Keratinocyte (primary cell): ENCODE data around the gene RNF180. TPM values are rescaled to one million over a fixed set of nuclear protein-coding genes. Genes with fewer than 3 reads are reported as not detected.
"Not testable (repeated sequence)": the region's sequence is repeated elsewhere in the genome, so short reads cannot be mapped to it uniquely, and the experiment has no call there.

Experiments
- DNase-seq: peaks from one replicate; pipeline ENCODE4 v3.0.0-alpha.2; 2011; ENCODE audit warnings: low read depth, missing footprints, low spot score
- FAIRE-seq: peaks from 2 replicates; lab custom pipeline; 2011; peaks lifted over from hg19 to GRCh38; lab: Jason Lieb, UNC
- H2AFZ ChIP-seq: 2 replicates; pipeline ENCODE4 v1.6.0; 2012; ENCODE audit warnings: low read length, control low read depth, inconsistent platforms; ENCODE audit not compliant: control insufficient read depth
- H3K27ac ChIP-seq: 2 replicates; pipeline ENCODE4 v1.5.1; 2011; ENCODE audit warnings: low read length; ENCODE audit not compliant: control insufficient read depth, insufficient read depth
- H3K27me3 ChIP-seq: 3 replicates; pipeline ENCODE4 v1.6.0; 2011; ENCODE audit warnings: low read length; ENCODE audit not compliant: control insufficient read depth, insufficient read depth; ENCODE audit errors: extremely low read depth
- H3K36me3 ChIP-seq, 2 experiments: 2 replicates in 1 of 2; 3 replicates in 1 of 2; pipeline ENCODE4 v1.5.1; 2011; ENCODE audit warnings: low read length in 2 of 2, mild to moderate bottlenecking in 1 of 2; ENCODE audit not compliant: control insufficient read depth in 2 of 2, insufficient read depth in 2 of 2; ENCODE audit errors: extremely low read depth in 1 of 2
- H3K4me1 ChIP-seq: 3 replicates; pipeline ENCODE4 v1.5.1; 2011; ENCODE audit warnings: low read length; ENCODE audit not compliant: control insufficient read depth, insufficient read depth; ENCODE audit errors: extremely low read depth
- H3K4me2 ChIP-seq: 3 replicates; pipeline ENCODE4 v1.6.0; 2011; ENCODE audit warnings: low read depth, low read length; ENCODE audit not compliant: control insufficient read depth, insufficient read depth; ENCODE audit errors: extremely low read depth
- H3K4me3 ChIP-seq, 3 experiments: fragments of 200-600 bp in 1 of 3; sonication (generic) in 1 of 3; 2 replicates in 2 of 3; 3 replicates in 1 of 3; pipeline ENCODE4 v1.5.1; 2011 to 2016; ENCODE audit warnings: low read length in 3 of 3, mild to moderate bottlenecking in 3 of 3, control low read depth in 2 of 3, inconsistent platforms in 1 of 3, low read depth in 1 of 3, mixed read lengths in 1 of 3, mixed run types in 1 of 3, moderate library complexity in 1 of 3; ENCODE audit not compliant: control insufficient read depth in 2 of 3, insufficient read depth in 2 of 3; ENCODE audit errors: extremely low read depth in 1 of 3
- H3K79me2 ChIP-seq: 2 replicates; pipeline ENCODE4 v1.6.0; 2012; ENCODE audit warnings: low read length; ENCODE audit not compliant: control insufficient read depth, insufficient read depth
- H3K9ac ChIP-seq: 3 replicates; pipeline ENCODE4 v1.6.0; 2011; ENCODE audit warnings: low read length; ENCODE audit not compliant: control insufficient read depth, insufficient read depth; ENCODE audit errors: extremely low read depth
- H3K9me1 ChIP-seq: 3 replicates; pipeline ENCODE4 v1.6.0; 2011; ENCODE audit warnings: low read length; ENCODE audit not compliant: control insufficient read depth, insufficient read depth; ENCODE audit errors: extremely low read depth
- H3K9me3 ChIP-seq: 2 replicates; pipeline ENCODE4 v1.5.1; 2012; ENCODE audit warnings: low read depth, low read length; ENCODE audit not compliant: control insufficient read depth
- H4K20me1 ChIP-seq: 3 replicates; pipeline ENCODE4 v1.6.0; 2011; ENCODE audit warnings: low read length; ENCODE audit not compliant: control insufficient read depth, insufficient read depth; ENCODE audit errors: extremely low read depth
- EZH2 ChIP-seq: IDR thresholded peaks from one replicate; pipeline ENCODE4 v1.6.1; 2012; ENCODE audit warnings: inconsistent platforms, mild to moderate bottlenecking, low read length, moderate library complexity
- dilution Hi-C: fragments of 300-500 bp; cut with MboI; formaldehyde crosslinking; loops from one replicate; pipeline ENCODE4 v1.7.0; 2020; ENCODE audit warnings: low sequenced_read_pairs; ENCODE audit not compliant: extremely low pct_ligation_motif_present
- polyA plus RNA-seq, 5 experiments: library from polyadenylated mRNA; depleted of rRNA in 3 of 5; stranded (reverse) in 3 of 5; stranded (forward) in 1 of 5; unstranded in 1 of 5; fragments of >200 nt; gene quantifications; 1 replicate in 1 of 5; 2 replicates in 3 of 5; 3 replicates in 1 of 5; pipeline versions ENCODE4 v1.2.1 to v1.2.3, GENCODE V29; 2011 to 2012; ENCODE audit warnings: missing spikeins in 2 of 5, low read depth in 1 of 5, low replicate concordance in 1 of 5
- TF ChIP-seq, protein P1 (sequence below), 3 experiments: IDR thresholded peaks in 1 of 3; conservative IDR thresholded peaks in 1 of 3; optimal IDR thresholded peaks in 1 of 3; 2 replicates in 2 of 3; 3 replicates in 1 of 3; pipeline versions ENCODE3 to v1.5.1; 2011; ENCODE audit warnings: low read length in 3 of 3, mild to moderate bottlenecking in 3 of 3, moderate library complexity in 2 of 3, control low read depth in 1 of 3, inconsistent platforms in 1 of 3; ENCODE audit not compliant: insufficient read depth in 2 of 3; ENCODE audit errors: extremely low read depth in 1 of 3

The RNF180 gene
- polyA plus RNA-seq, 1 donor (not counting 4 experiments of a cell fraction or from before 2014, with no cell fraction given): 2.4 TPM

DNA sequence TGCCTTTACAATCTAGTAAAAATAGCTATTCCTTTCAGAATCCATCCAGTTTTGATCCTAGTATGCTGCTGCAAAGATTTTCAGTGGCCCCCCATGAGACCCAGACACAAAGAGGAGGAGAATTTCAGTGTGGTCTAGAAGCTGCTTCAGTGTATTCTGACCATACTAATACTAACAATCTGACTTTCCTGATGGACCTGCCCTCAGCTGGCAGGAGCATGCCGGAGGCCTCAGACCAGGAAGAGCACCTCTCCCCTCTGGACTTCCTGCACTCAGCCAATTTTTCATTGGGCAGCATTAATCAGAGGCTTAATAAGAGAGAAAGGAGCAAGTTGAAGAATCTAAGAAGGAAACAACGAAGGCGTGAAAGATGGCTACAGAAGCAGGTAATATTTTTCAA lies 48.5 kb downstream of the RNF180 start:
- DNase-seq (no peak), FAIRE-seq (no peak)
- Histone ChIP-seq H4K20me1 (no peaks in the 10 kb centered on the region), H3K79me2 (no peaks in the 10 kb centered on the region), H3K9me1 (no peaks in the 10 kb centered on the region), H3K4me2 (no peak overlapping the region), H3K9me3 (no peaks in the 10 kb centered on the region), H3K27ac (no peak overlapping the region), H3K4me1 (peaks cover 15% of the 10 kb centered on the region), H3K36me3 (no peaks in the 10 kb centered on the region), H3K4me3 (no peak overlapping the region), H3K9ac (no peak overlapping the region), H2AFZ (no peak overlapping the region), H3K27me3 (no peaks in the 10 kb centered on the region)
- TF ChIP-seq EZH2: no peak
- TF ChIP-seq, protein P1, sequence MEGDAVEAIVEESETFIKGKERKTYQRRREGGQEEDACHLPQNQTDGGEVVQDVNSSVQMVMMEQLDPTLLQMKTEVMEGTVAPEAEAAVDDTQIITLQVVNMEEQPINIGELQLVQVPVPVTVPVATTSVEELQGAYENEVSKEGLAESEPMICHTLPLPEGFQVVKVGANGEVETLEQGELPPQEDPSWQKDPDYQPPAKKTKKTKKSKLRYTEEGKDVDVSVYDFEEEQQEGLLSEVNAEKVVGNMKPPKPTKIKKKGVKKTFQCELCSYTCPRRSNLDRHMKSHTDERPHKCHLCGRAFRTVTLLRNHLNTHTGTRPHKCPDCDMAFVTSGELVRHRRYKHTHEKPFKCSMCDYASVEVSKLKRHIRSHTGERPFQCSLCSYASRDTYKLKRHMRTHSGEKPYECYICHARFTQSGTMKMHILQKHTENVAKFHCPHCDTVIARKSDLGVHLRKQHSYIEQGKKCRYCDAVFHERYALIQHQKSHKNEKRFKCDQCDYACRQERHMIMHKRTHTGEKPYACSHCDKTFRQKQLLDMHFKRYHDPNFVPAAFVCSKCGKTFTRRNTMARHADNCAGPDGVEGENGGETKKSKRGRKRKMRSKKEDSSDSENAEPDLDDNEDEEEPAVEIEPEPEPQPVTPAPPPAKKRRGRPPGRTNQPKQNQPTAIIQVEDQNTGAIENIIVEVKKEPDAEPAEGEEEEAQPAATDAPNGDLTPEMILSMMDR (optimal IDR thresholded peaks at IDR 0.05 in 1 of 3, IDR thresholded peaks at IDR 0.05 in 1 of 3, conservative IDR thresholded peaks at IDR 0.05 in 1 of 3; ENCODE audit: extremely low read depth in 1 of 3, insufficient read depth in 2 of 3, low read length in 3 of 3): no peak
- dilution Hi-C loops: no loop called here

DNA sequence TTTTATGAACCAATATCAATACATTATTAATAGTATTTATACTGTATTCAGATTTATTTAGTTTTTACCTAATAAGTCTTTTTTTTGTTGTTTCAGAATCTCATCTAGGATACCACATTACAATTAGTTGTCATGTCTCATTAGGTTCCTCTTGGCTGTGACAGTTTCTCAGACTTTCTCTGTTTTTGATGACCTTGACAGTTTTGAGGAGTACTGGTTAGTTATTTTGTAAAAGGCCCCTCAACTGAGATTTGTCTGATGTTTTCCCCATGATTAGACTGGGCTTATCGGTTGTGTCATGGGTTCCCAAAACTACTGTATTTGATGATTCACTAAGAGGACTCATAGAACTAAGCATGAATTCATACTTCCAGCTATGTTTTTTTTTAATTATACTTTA lies 56.3 kb downstream of the RNF180 start:
- dilution Hi-C loops: no loop called here
- H3K9ac ChIP-seq: no peak overlapping the region
- no peaks in the 10 kb centered on the region for H3K27me3 ChIP-seq
- H3K4me3 ChIP-seq: no peak overlapping the region
- no peaks in the 10 kb centered on the region for H3K79me2 ChIP-seq
- DNase-seq (no peak), FAIRE-seq (no peak)
- no peak overlapping the region for H3K4me2 ChIP-seq
- TF ChIP-seq EZH2: no peak
- TF ChIP-seq, protein P1 (optimal IDR thresholded peaks at IDR 0.05 in 1 of 3, IDR thresholded peaks at IDR 0.05 in 1 of 3, conservative IDR thresholded peaks at IDR 0.05 in 1 of 3; ENCODE audit: extremely low read depth in 1 of 3, insufficient read depth in 2 of 3, low read length in 3 of 3): no peak
- no peaks in the 10 kb centered on the region for H3K9me1 ChIP-seq
- H3K27ac ChIP-seq: no peak overlapping the region
- no peaks in the 10 kb centered on the region for H3K36me3 ChIP-seq
- H3K9me3 ChIP-seq: no peaks in the 10 kb centered on the region
- H3K4me1 ChIP-seq: no peaks in the 10 kb centered on the region
- no peaks in the 10 kb centered on the region for H4K20me1 ChIP-seq
- H2AFZ ChIP-seq: no peak overlapping the region

DNA sequence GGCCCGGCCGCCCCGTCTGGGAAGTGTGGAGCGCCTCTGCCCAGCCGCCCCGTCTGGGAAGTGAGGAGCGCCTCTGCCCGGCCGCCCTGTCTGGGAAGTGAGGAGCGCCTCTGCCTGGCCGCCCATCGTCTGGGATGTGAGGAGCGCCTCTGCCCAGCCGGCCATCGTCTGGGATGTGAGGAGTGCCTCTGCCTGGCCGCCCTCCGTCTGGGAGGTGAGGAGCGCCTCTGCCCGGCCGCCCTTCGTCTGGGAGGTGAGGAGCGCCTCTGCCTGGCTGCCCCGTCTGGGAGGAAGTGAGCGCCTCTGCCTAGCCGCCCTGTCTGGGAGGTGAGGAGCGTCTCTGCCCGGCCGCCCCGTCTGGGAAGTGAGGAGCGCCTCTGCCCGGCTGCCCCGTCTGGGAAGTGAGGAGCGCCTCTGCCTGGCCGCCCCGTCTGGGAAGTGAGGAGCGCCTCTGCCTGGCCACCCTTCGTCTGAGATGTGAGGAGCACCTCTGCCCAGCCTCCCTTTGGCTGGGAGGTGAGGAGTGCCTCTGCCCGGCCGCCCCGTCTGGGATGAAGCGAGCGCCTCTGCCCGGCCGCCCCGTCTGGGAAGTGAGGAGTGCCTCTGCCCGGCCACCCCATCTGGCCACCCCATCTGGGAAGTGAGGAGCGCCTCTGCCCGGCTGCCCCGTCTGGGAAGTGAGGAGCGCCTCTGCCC lies 59.8 kb downstream of the RNF180 start:
- H3K36me3 ChIP-seq, H3K9me1 ChIP-seq, H3K79me2 ChIP-seq, H3K9ac ChIP-seq, FAIRE-seq, H3K9me3 ChIP-seq, DNase-seq, dilution Hi-C loops, H2AFZ ChIP-seq, H3K27ac ChIP-seq, H3K4me1 ChIP-seq, H3K27me3 ChIP-seq, H3K4me3 ChIP-seq, H3K4me2 ChIP-seq, H4K20me1 ChIP-seq: not testable (repeated sequence)

DNA sequence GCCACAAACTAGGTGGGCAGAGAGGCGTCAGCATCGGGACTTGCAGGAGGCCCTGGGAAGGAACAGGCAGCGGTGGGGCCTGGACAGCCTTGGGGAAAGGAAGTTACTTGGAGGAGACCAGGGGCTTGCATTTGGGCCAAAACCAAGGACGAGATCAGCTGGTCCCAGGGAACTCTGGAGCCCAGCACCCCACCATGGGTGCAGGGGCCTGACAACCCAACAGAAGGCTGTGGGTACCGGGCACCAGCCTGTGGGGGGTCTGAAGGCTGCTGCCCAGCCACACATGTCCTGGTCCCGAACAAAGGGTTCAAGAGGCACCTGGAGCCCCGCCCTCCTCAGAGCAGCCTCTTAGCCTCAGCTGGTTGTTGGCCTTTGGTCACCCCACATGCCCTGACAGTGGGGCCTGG lies 61.5 kb downstream of the RNF180 start:
- H3K79me2 ChIP-seq, FAIRE-seq, H3K9me1 ChIP-seq, H4K20me1 ChIP-seq, H3K27me3 ChIP-seq, dilution Hi-C loops, H3K9ac ChIP-seq, H3K4me1 ChIP-seq, H3K27ac ChIP-seq, H3K9me3 ChIP-seq, H2AFZ ChIP-seq, H3K36me3 ChIP-seq, H3K4me3 ChIP-seq, H3K4me2 ChIP-seq, DNase-seq: not testable (repeated sequence)
